Raji (cell line): ENCODE measurements around the gene FGFBP1.

Experiments used
- POLR2A ChIP-seq: IDR thresholded peaks from 2 replicates; pipeline ENCODE4 v1.6.1; 2011; ENCODE audit warnings: low read depth, low read length, control low read depth; ENCODE audit not compliant: insufficient read depth

The FGFBP1 gene

GRCh38 chr4:15956179-15956850 is 17.8 kb upstream of the FGFBP1 start:
- no peak for TF ChIP-seq POLR2A

DNA sequence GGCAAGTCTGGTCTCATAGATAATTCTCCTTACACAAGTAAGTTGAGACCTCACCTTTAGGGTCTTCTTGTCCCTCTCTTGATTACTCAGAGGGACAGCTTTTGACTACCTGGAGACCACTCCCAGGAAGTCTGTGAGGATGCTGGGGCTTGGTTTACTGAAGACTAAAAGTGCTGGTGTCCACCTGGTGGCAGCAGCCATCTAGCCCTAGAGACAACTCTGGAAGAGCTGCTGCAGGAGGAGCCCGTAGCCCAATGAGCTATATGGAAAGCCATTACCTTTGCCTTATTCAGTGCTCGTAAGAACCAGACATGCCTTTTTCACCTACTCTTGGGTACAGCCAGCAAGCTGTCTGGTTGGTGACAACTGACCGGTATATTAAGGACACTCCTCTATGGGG is 17.1 kb upstream of the FGFBP1 start:
- TF ChIP-seq POLR2A, result no peak

DNA sequence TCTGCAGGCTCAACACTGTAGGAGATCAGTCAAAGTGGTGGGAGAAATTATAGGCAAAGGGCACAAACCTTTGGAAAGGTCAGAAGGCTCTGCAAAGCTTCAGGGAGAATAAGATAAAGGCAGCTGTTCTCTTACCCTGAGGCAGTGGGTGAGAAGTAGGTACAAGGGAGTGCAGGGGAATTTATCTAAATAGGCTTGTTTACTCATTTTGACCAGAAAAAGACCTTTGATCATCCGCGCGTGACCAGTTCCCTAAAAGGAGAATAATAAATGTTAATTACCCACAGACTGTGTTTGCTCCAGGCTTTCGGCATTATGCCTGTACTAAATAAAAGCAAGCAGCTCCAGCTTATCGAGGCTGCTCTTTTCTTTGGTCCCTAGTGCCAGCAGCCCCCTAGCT is 15.1 kb upstream of the FGFBP1 start:
- no peak for TF ChIP-seq POLR2A

DNA sequence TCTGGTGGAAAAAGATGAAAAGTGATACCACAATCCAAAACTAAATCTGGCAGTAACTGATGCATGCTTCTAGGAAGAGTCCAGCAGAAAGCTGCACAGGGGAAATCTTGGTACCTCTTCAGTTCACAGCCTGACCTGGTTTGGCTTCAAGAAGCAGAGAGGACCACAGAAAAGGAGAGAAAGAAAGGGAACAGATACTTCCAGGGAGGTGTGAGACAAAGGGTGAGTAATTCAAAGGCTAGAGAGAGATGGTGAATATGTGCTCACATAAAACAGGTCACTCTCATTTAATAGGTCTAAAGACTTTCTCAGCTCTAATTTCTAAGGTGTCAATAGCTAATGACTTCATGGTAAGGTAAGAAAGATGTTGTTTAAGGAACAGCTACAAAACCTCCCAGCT is 13.2 kb upstream of the FGFBP1 start:
- no peak for TF ChIP-seq POLR2A

- TF ChIP-seq POLR2A, result no peak
These were observed 10.3 kb upstream of the FGFBP1 start for GRCh38 chr4:15948826-15949225.

DNA sequence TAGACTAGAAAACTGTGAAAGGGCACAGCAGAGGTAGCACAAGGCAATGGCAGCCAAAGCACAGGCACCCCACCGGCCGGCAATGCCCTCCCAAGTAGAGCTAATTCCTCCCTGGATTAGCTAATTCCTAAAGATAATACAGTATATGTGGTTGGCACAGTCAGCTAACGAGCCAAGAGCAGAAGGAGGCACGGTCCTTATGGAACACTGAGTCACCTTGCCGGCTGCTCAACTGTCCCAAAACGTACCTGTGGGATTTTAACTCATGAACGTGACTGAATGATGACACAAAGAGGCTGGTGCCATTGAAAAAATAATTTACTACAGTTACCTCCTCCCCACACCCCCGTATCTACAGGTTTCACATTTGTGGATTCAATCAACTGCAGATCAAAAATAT is 9.1 kb upstream of the FGFBP1 start:
- TF ChIP-seq POLR2A, result no peak

- TF ChIP-seq POLR2A, result no peak
These were observed 7.0 kb upstream of the FGFBP1 start for GRCh38 chr4:15945516-15945915.

DNA sequence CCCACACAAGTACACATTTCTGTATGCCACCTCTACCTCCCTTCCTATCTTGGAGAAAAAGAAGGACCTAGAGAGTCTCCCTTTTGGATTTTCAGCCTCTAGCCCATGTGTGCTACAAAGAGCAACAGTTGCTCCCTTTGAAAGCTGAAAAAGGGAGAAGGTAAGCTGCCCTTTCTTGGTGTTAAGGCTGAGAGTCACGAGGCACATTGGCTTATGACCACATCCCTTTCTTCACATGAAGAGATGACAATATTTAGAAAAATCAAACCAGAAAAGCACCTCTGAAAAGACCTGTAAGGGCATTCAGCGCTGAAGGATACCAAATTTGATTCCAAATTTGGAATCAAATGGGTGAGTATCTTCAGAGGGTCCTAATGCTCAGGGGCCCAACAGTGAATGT is 6.4 kb upstream of the FGFBP1 start:
- no peak for TF ChIP-seq POLR2A

DNA sequence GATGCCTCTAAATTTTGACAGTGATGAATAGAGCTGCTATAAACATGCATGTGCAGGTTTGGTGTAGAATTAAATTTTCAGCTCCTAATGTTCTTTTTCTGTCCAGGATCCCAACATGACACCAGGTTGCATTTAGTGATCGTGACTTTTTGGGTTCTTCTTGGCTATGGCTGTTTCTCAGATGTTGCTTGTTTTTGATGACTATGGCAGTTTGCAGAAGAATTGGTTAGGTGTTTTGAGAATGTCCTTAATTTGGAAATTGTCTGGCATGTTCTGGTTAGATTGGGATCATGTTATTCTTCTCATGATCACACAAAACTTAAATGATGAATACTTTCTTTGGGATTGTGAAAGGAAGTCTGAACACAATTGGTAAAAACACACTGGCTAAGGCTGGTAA is 3.7 kb upstream of the FGFBP1 start:
- TF ChIP-seq POLR2A, result no peak

GRCh38 chr4:15938182-15938581 is 358 bp downstream of the FGFBP1 start:
- no peak for TF ChIP-seq POLR2A

GRCh38 chr4:15936495-15936894 is 2.0 kb downstream of the FGFBP1 start:
- TF ChIP-seq POLR2A, result no peak

DNA sequence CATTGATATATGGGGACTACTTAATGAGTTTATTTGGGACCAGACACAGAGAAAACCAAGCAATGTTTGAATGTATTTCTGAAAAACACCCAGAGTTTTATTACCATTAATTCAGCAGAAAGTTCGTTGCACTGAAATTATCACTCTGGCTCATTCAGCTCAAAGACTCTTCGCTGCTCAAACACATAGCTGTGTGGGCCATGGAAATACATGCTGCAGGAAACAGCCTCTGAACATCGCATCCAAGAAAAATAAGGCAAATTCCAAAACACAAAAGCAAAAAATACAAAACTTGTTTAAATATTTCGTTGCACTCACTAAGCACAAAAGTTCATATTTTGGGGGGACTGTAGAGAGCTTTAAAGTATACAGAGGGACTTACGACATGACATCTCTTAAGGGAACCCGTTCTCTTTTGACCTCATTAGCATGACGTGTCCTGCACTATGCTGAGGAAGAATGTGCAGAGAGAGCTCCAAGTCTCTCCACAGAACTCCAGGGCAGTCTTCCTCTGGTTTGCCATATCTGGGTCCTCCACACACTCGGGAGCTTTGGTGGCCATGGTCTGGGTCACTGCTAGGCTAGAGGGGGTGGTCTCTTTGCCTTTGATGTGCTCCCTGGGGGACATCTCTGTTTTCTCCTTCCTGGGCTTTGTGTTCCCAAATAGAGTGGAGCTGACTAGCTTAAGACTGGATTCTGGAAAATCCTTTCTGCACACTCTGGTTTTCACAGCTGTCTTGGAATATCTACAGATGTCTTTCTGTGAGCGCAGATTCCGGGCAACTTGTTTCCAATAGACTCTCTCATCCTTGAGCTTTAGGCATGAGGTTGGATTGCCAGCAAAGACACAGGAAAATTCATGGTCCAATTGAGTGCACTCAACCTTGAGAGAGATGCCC is 2.8 kb downstream of the FGFBP1 start:
- no peak for TF ChIP-seq POLR2A

- no peak for TF ChIP-seq POLR2A
These were observed 4.3 kb downstream of the FGFBP1 start for GRCh38 chr4:15934259-15934658.

- no peak for TF ChIP-seq POLR2A
These were observed 6.9 kb downstream of the FGFBP1 start for GRCh38 chr4:15931451-15932210.

DNA sequence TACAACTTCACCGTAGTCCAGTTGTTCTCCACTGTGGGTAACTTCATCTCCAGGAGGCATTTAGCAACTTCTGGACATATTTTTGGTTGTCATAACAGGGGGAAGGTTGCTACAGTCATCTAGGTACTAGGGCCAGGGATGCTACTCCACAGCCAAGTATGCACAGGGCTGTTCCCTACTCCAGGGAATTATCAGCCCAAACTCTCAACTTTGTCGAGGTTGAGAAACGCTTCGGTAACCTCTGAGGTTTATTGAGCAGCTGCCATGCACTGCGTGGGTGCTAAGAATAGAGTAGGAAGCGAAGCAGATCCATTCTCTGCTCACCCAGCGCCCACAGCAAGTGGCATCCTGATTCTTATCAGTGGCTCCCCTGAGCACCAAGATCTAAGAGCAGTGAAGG is 8.2 kb downstream of the FGFBP1 start:
- no peak for TF ChIP-seq POLR2A

GRCh38 chr4:15929540-15929939 is 9.0 kb downstream of the FGFBP1 start:
- TF ChIP-seq POLR2A, result no peak
